ENCODE data around the gene PKHD1.

DNA sequence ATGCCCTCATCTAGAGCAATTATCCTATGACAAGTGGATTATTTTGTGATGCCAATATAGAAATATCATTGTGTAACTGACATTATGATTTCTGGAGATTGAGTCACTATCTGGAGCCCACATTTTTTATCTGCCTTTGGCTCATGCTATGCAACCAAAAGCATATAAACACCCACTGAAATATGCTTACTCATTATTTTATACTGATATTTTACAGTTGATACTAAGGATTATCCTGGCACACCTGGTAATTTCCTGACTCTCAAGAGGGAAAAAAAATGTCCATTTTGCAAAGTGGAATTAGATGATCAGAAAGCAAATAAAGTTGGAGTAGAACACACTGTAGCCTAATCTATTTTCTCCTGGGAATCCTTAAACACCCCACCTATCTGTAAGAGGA, 154.5 kb downstream of the PKHD1 start:
- no peak for TF ChIP-seq POGZ (CRISPR knock-in tag; IDR thresholded peaks at IDR 0.05)
- TF ChIP-seq, protein P1, sequence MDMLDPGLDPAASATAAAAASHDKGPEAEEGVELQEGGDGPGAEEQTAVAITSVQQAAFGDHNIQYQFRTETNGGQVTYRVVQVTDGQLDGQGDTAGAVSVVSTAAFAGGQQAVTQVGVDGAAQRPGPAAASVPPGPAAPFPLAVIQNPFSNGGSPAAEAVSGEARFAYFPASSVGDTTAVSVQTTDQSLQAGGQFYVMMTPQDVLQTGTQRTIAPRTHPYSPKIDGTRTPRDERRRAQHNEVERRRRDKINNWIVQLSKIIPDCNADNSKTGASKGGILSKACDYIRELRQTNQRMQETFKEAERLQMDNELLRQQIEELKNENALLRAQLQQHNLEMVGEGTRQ (IDR thresholded peaks at IDR 0.05; ENCODE audit: low read depth, low read length), result no peak
- TF ChIP-seq, protein P1 (CRISPR knock-in tag; IDR thresholded peaks at IDR 0.05; ENCODE audit: borderline replicate concordance), result no peak
- TF ChIP-seq, protein P2, sequence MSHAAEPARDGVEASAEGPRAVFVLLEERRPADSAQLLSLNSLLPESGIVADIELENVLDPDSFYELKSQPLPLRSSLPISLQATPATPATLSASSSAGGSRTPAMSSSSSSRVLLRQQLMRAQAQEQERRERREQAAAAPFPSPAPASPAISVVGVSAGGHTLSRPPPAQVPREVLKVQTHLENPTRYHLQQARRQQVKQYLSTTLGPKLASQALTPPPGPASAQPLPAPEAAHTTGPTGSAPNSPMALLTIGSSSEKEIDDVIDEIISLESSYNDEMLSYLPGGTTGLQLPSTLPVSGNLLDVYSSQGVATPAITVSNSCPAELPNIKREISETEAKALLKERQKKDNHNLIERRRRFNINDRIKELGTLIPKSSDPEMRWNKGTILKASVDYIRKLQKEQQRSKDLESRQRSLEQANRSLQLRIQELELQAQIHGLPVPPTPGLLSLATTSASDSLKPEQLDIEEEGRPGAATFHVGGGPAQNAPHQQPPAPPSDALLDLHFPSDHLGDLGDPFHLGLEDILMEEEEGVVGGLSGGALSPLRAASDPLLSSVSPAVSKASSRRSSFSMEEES (CRISPR knock-in tag; IDR thresholded peaks at IDR 0.05), result no peak
- TF ChIP-seq ZNF564 (CRISPR knock-in tag; IDR thresholded peaks at IDR 0.05), result no peak
- no peak for TF ChIP-seq TOE1 (CRISPR knock-in tag; IDR thresholded peaks at IDR 0.05)
- no peak for TF ChIP-seq SIN3A (IDR thresholded peaks at IDR 0.05; ENCODE audit: borderline replicate concordance, low read depth, low read length)
- TF ChIP-seq, protein P3, sequence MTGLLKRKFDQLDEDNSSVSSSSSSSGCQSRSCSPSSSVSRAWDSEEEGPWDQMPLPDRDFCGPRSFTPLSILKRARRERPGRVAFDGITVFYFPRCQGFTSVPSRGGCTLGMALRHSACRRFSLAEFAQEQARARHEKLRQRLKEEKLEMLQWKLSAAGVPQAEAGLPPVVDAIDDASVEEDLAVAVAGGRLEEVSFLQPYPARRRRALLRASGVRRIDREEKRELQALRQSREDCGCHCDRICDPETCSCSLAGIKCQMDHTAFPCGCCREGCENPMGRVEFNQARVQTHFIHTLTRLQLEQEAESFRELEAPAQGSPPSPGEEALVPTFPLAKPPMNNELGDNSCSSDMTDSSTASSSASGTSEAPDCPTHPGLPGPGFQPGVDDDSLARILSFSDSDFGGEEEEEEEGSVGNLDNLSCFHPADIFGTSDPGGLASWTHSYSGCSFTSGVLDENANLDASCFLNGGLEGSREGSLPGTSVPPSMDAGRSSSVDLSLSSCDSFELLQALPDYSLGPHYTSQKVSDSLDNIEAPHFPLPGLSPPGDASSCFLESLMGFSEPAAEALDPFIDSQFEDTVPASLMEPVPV (CRISPR knock-in tag; IDR thresholded peaks at IDR 0.05), result no peak

Measured in HepG2 (cell line).